PC-9 (cell line): Measurements from ENCODE around the gene UBAP2. TPM values are rescaled to one million over a fixed set of nuclear protein-coding genes. Genes with fewer than 3 reads are reported as not detected.

Source experiments
- BruUV-seq: library from RNA; stranded (reverse); fragments of 400-500 nt; replicated peaks from 2 replicates; lab custom pipeline; 2021; lab: Mats Ljungman, UMichigan
- CTCF ChIA-PET: fragments of 300-600 bp; sonication (Branson Sonifier 250); formaldehyde crosslinking; loops from one replicate; lab custom pipeline; 2022; ENCODE audit warnings: antibody characterized with exemption; lab: Charles Lee
- POLR2A ChIA-PET: fragments of 300-600 bp; sonication (Branson Sonifier 250); formaldehyde crosslinking; loops from one replicate; lab custom pipeline; 2022; ENCODE audit warnings: antibody characterized with exemption; ENCODE audit not compliant: unreplicated experiment; lab: Charles Lee
- DNase-seq, 2 experiments: peaks; one replicate each; pipeline versions ENCODE4 v3.0.0 to v3.0.0-alpha.2; 2015 to 2022; ENCODE audit warnings: mixed read lengths in 1 of 2
- H2AFZ ChIP-seq: fragments of 200-600 bp; sonication (generic); 2 replicates; pipeline ENCODE4 v1.8.1; 2017; ENCODE audit warnings: antibody characterized with exemption
- H3F3A ChIP-seq: fragments of 200-600 bp; sonication (generic); 2 replicates; pipeline ENCODE4 v1.8.1; 2017; ENCODE audit warnings: antibody characterized with exemption, mild to moderate bottlenecking, low read depth; ENCODE audit not compliant: insufficient read depth
- H3K27ac ChIP-seq: fragments of 200-600 bp; sonication (generic); 2 replicates; pipeline ENCODE4 v1.6.1; 2016; ENCODE audit warnings: mixed run types
- H3K27me3 ChIP-seq: fragments of 200-600 bp; sonication (generic); 2 replicates; pipeline ENCODE4 v1.6.1; 2016; ENCODE audit warnings: low read depth, mixed run types; ENCODE audit not compliant: insufficient read depth
- H3K36me3 ChIP-seq: fragments of 200-600 bp; sonication (generic); 2 replicates; pipeline ENCODE4 v1.6.1; 2016; ENCODE audit warnings: low read depth, mixed run types
- H3K4me1 ChIP-seq: fragments of 200-600 bp; sonication (generic); replicated peaks from 2 replicates; pipeline ENCODE4 v1.6.1; 2016; ENCODE audit warnings: mixed run types; ENCODE audit not compliant: insufficient read depth
- H3K4me2 ChIP-seq: fragments of 200-600 bp; sonication (generic); 2 replicates; pipeline ENCODE4 v1.6.1; 2017; ENCODE audit warnings: mixed run types
- H3K4me3 ChIP-seq: fragments of 200-600 bp; sonication (generic); 2 replicates; pipeline ENCODE4 v1.6.1; 2016; ENCODE audit warnings: mixed run types
- H3K79me2 ChIP-seq: fragments of 200-600 bp; sonication (generic); 2 replicates; pipeline ENCODE4 v1.6.1; 2017; ENCODE audit warnings: low read depth, mixed run types
- H3K9me2 ChIP-seq: fragments of 200-600 bp; sonication (generic); 2 replicates; pipeline ENCODE4 v1.8.1; 2017; ENCODE audit warnings: mild to moderate bottlenecking; ENCODE audit not compliant: insufficient read depth
- H3K9me3 ChIP-seq: fragments of 200-600 bp; sonication (generic); 2 replicates; pipeline ENCODE4 v1.8.1; 2016; ENCODE audit warnings: low read depth; ENCODE audit not compliant: insufficient read depth
- H4K20me1 ChIP-seq: fragments of 200-600 bp; sonication (generic); 2 replicates; pipeline ENCODE4 v1.8.1; 2017; ENCODE audit not compliant: insufficient read depth
- EZH2 ChIP-seq: fragments of 200-600 bp; sonication (generic); IDR thresholded peaks from 2 replicates; pipeline ENCODE4 v1.8.0; 2017; ENCODE audit warnings: antibody characterized with exemption, low read depth
- intact Hi-C: fragments of 100-400 bp; cut with micrococcal nuclease; formaldehyde crosslinking; loops from one replicate; pipeline ENCODE4 v1.10.0; 2022; ENCODE audit not compliant: unreplicated experiment
- total RNA-seq: library from RNA; stranded (reverse); gene quantifications from 2 replicates; pipeline ENCODE4 v1.2.3, GENCODE V29; 2021
- TF ChIP-seq, protein P1 (sequence below): fragments of 200-600 bp; sonication (generic); conservative IDR thresholded peaks from 2 replicates; pipeline ENCODE4 v1.6.1; 2017; ENCODE audit warnings: mixed run types, antibody characterized with exemption, mild to moderate bottlenecking, moderate library complexity

UBAP2 gene
- total RNA-seq, 1 experiment from 2014 or later, result 27.6 TPM

- no peak overlapping the region for H3K4me3 ChIP-seq
- H3K9me3 ChIP-seq, result no peaks in the 10 kb centered on the region
- no TSS peak for BruUV-seq
- intact Hi-C loops, result no loop called here
- no peak overlapping the region for H3K4me2 ChIP-seq
- ChIA-PET CTCF (interaction anchor here (0.7 kb wide), 1 partner anchor 196 kb away, joined by 4 read pairs; no protein-coding TSS in a partner anchor), POLR2A (interaction anchor here (0.5 to 0.6 kb wide), 2 partner anchors 9 to 18 kb away, joined by 3 read pairs; no protein-coding TSS in a partner anchor)
- no peaks in the 10 kb centered on the region for H3K27me3 ChIP-seq
- no peaks in the 10 kb centered on the region for H3K36me3 ChIP-seq
- H4K20me1 ChIP-seq, result peaks cover 23% of the 10 kb centered on the region
- H3K79me2 ChIP-seq, result peaks cover 90% of the 10 kb centered on the region
- no peak for DNase-seq
- H3K27ac ChIP-seq, result no peak overlapping the region
- TF ChIP-seq, protein P1, sequence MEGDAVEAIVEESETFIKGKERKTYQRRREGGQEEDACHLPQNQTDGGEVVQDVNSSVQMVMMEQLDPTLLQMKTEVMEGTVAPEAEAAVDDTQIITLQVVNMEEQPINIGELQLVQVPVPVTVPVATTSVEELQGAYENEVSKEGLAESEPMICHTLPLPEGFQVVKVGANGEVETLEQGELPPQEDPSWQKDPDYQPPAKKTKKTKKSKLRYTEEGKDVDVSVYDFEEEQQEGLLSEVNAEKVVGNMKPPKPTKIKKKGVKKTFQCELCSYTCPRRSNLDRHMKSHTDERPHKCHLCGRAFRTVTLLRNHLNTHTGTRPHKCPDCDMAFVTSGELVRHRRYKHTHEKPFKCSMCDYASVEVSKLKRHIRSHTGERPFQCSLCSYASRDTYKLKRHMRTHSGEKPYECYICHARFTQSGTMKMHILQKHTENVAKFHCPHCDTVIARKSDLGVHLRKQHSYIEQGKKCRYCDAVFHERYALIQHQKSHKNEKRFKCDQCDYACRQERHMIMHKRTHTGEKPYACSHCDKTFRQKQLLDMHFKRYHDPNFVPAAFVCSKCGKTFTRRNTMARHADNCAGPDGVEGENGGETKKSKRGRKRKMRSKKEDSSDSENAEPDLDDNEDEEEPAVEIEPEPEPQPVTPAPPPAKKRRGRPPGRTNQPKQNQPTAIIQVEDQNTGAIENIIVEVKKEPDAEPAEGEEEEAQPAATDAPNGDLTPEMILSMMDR, result no peak
- TF ChIP-seq EZH2, result no peak
- H3K9me2 ChIP-seq, result no peaks in the 10 kb centered on the region
- H2AFZ ChIP-seq, result no peak overlapping the region
- H3K4me1 ChIP-seq, result peaks cover 11% of the 10 kb centered on the region; the same call in 1 of the 2 replicates
- no peaks in the 10 kb centered on the region; the same call in 1 of the 2 replicates for H3F3A ChIP-seq
Measured at GRCh38 chr9:33877727-33878489, 170.8 kb downstream of the UBAP2 start.

Other genes starting within 250 kb of the UBAP2 start
- 37.5 and 38.9 TPM in 2 replicates for gene UBE2R2, start 231.7 kb downstream of the UBAP2 start, total RNA-seq
- 18.1 and 23.4 TPM in 2 replicates for gene DCAF12, start 77.8 kb upstream of the UBAP2 start, total RNA-seq
- gene UBAP1, start 130.2 kb upstream of the UBAP2 start, total RNA-seq, result 23.7 and 33.8 TPM in 2 replicates